ENCODE data around the gene ODAD2. TPM values are rescaled to one million over a fixed set of nuclear protein-coding genes. Genes with fewer than 3 reads are reported as not detected.

Gene ODAD2
- total RNA-seq, 1 experiment from 2014 or later: not detected

- H3K9me2 ChIP-seq (ENCODE audit: insufficient read depth): no peaks in the 10 kb centered on the region
- no peak for DNase-seq
- no peaks in the 10 kb centered on the region for H3K9me3 ChIP-seq (ENCODE audit: insufficient read depth, low read depth)
- ChIA-PET CTCF (no interaction called here), POLR2A (ENCODE audit: unreplicated experiment) (no interaction called here)
- no peak for TF ChIP-seq CTCF (conservative IDR thresholded peaks at IDR 0.05)
- TF ChIP-seq EZH2 (IDR thresholded peaks at IDR 0.05; ENCODE audit: low read depth): no peak
- no TSS peak for BruUV-seq (replicated peaks)
- no peaks in the 10 kb centered on the region for H3K36me3 ChIP-seq (ENCODE audit: low read depth)
- no peak overlapping the region for H3K4me2 ChIP-seq
- H2AFZ ChIP-seq: no peak overlapping the region
- no peaks in the 10 kb centered on the region for H4K20me1 ChIP-seq (ENCODE audit: insufficient read depth)
- H3F3A ChIP-seq (ENCODE audit: insufficient read depth, low read depth): no peaks in the 10 kb centered on the region
- H3K4me3 ChIP-seq: no peak overlapping the region
- peaks cover 3% of the 10 kb centered on the region; the same call in 1 of the 2 replicates for H3K27me3 ChIP-seq (ENCODE audit: insufficient read depth, low read depth)
- no peaks in the 10 kb centered on the region for H3K4me1 ChIP-seq (replicated peaks; ENCODE audit: insufficient read depth)
- intact Hi-C loops (cut with micrococcal nuclease; ENCODE audit: unreplicated experiment): no loop called here
- no peaks in the 10 kb centered on the region for H3K79me2 ChIP-seq (ENCODE audit: low read depth)
- no peak overlapping the region for H3K27ac ChIP-seq
These were observed 176.6 kb downstream of the ODAD2 start for GRCh38 chr10:27822301-27822700.

GRCh38 chr10:27820637-27821036 is 178.2 kb downstream of the ODAD2 start:
- Histone ChIP-seq H3K4me1 (replicated peaks; ENCODE audit: insufficient read depth) (no peaks in the 10 kb centered on the region), H3K27me3 (ENCODE audit: insufficient read depth, low read depth) (peaks cover 3% of the 10 kb centered on the region; the same call in 1 of the 2 replicates), H2AFZ (no peak overlapping the region), H3K27ac (no peak overlapping the region), H4K20me1 (ENCODE audit: insufficient read depth) (no peaks in the 10 kb centered on the region), H3F3A (ENCODE audit: insufficient read depth, low read depth) (no peaks in the 10 kb centered on the region), H3K9me2 (ENCODE audit: insufficient read depth) (no peaks in the 10 kb centered on the region), H3K9me3 (ENCODE audit: insufficient read depth, low read depth) (no peaks in the 10 kb centered on the region), H3K79me2 (ENCODE audit: low read depth) (no peaks in the 10 kb centered on the region), H3K4me3 (no peak overlapping the region), H3K4me2 (no peak overlapping the region), H3K36me3 (ENCODE audit: low read depth) (no peaks in the 10 kb centered on the region)
- DNase-seq: no peak
- TF ChIP-seq CTCF (conservative IDR thresholded peaks at IDR 0.05) (no peak), EZH2 (IDR thresholded peaks at IDR 0.05; ENCODE audit: low read depth) (no peak)
- intact Hi-C loops (cut with micrococcal nuclease; ENCODE audit: unreplicated experiment): no loop called here
- BruUV-seq (replicated peaks): no TSS peak
- ChIA-PET CTCF (no interaction called here), POLR2A (ENCODE audit: unreplicated experiment) (no interaction called here)

GRCh38 chr10:27819781-27820531 is 178.9 kb downstream of the ODAD2 start:
- peaks cover 3% of the 10 kb centered on the region; the same call in 1 of the 2 replicates for H3K27me3 ChIP-seq (ENCODE audit: insufficient read depth, low read depth)
- H3K36me3 ChIP-seq (ENCODE audit: low read depth): no peaks in the 10 kb centered on the region
- H3K79me2 ChIP-seq (ENCODE audit: low read depth): no peaks in the 10 kb centered on the region
- no peaks in the 10 kb centered on the region for H3F3A ChIP-seq (ENCODE audit: insufficient read depth, low read depth)
- no peak overlapping the region for H3K4me2 ChIP-seq
- BruUV-seq (replicated peaks): no TSS peak
- no peaks in the 10 kb centered on the region for H3K4me1 ChIP-seq (replicated peaks; ENCODE audit: insufficient read depth)
- TF ChIP-seq EZH2 (IDR thresholded peaks at IDR 0.05; ENCODE audit: low read depth) (no peak), CTCF (conservative IDR thresholded peaks at IDR 0.05) (no peak)
- no peak for DNase-seq
- no peaks in the 10 kb centered on the region for H3K9me3 ChIP-seq (ENCODE audit: insufficient read depth, low read depth)
- no peak overlapping the region for H2AFZ ChIP-seq
- H3K27ac ChIP-seq: no peak overlapping the region
- intact Hi-C loops (cut with micrococcal nuclease; ENCODE audit: unreplicated experiment): no loop called here
- H3K4me3 ChIP-seq: no peak overlapping the region
- no peaks in the 10 kb centered on the region for H3K9me2 ChIP-seq (ENCODE audit: insufficient read depth)
- H4K20me1 ChIP-seq (ENCODE audit: insufficient read depth): no peaks in the 10 kb centered on the region
- CTCF ChIA-PET: no interaction called here
- POLR2A ChIA-PET (ENCODE audit: unreplicated experiment): no interaction called here
